ENCODE measurements around the gene KCTD11.

Gene KCTD11

DNA sequence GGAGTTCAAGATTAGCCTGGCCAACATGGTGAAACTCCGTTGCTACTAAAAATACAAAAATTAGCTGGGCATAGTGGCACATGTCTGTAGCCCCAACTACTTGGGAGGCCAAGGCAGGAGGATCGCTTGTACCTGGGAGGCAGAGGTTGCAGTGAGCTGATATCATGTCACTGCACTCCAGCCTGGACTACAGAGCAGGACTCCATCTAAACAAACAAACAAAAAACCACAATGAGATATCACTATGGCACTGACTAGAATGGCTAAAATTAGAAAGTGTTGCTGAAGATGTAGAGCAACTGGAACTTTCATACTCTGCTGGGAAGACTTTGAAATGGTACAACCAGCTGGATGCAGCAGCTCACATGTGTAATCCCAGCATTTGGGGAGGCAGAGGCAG, 22.4 kb downstream of the KCTD11 start:
- DNase-seq (ENCODE audit: low read depth, low spot score): no peak

DNA sequence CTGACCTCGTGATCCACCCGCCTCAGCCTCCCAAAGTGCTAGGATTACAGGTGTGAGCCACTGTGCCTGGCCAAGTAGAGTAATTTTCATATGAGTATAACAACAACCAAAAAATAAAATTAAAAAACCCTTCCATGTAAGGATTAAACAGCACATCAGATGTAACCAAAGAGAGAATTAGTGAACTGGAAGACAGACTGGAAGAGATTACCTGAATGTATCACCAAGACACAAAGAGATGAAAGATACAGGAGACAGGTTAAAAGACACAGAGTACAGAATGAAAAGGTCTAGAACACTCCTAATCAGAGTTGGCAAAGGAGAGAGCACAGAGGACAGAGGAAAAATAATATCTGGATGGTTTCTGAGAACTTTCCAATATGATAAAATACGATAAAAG, 27.2 kb downstream of the KCTD11 start:
- no peak for DNase-seq (ENCODE audit: low read depth, low spot score)

DNA sequence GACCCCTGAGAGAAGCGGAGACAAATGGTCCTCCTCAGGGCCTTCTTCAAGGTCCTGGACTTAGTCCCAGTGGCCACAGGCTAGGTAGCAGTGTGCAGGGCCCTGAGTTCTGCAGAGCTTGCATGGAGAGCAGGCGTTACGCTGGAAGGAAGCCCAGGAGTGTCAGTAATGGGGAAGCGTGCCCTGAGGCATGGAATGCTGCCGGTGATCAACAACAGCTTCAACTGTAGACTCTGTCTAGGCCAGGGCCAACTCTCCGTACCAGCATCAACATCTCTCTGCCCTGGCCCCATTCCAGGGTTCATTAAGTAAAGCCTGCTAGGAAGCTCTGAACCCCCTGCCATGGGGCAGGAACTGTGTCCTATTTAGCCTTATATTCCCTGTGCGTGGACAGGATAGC, 28.4 kb downstream of the KCTD11 start:
- DNase-seq (ENCODE audit: low read depth, low spot score): no peak

DNA sequence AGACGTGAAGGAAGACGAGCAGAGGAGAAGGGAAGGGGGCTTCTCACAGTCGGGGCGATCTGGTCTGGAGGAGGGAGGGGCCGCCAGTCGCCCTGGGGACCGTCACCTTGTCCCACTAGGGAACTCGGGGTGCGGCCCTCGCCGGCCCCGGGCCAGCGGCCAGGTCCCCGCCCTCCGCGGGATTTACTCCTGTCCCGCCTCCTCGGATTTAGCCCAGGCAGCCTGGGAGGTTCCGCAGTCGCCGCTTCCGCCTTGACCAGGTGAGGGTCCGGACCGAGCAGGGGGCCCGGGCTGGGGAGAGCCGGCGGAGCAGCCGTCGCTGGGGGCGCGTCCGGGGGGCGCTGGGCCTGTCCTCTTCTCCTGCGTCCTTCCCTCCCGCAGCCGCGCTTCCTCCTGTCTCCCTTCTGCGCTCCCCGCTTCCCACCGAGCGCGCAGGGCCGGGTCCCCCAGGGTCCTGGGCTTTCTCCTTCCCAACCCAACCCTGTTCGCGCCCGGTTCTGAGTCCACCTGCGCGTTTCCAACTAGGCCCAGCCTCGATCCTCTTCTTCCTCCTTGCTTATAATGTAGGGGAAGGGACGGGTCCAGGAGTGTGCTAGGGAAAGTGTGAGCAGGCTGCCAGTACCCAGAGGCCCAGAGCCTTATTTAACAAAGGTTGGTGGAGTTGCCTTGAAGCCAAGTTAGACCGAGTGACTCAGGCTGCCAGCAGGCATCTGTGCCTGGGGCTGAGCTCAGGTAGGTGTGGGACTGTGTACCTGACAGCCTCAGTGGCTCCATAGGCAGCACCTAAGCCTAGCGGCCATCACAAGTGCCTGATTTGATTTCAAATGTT, 29.1 kb downstream of the KCTD11 start, which contains the start of gene TNK1:
Gene TNK1, plus strand, starts transcription at position 235 of the 829 bp plus-strand sequence. CDS start 1,838 bp downstream, outside the sequence.
- DNase-seq (ENCODE audit: low read depth, low spot score): no peak

DNA sequence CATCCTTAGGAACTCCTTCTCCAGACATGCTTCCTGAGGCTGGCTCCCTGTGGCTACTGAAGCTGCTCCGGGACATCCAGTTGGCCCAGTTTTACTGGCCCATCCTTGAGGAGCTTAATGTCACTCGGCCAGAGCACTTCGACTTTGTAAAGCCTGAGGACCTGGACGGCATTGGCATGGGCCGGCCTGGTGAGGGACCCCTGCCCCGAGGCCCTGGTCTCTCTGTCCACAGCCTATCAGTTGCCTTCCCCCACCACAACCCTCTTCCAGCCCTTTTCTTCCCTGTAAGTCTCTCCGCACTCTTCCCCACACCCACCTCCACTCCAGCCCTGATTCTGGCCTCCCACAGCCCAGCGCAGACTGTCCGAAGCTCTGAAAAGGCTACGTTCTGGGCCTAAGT, 30.9 kb downstream of the KCTD11 start:
- DNase-seq (ENCODE audit: low read depth, low spot score): no peak

DNA sequence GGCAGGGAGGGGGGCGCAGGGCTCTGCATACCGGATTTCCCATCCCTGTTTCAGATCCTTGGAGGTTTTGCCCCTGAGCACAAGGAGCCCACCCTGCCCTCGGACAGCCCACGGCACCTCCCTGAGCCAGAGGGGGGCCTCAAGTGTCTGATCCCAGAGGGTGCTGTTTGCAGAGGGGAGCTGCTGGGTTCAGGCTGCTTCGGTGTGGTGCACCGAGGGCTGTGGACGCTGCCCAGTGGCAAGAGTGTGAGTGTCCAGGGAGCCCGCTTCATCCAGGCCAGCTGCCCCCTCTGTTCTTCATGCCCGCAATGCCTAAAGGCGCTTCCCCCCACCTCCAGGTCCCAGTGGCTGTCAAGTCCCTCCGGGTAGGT, 31.4 kb downstream of the KCTD11 start:
- no peak for DNase-seq (ENCODE audit: low read depth, low spot score)

DNA sequence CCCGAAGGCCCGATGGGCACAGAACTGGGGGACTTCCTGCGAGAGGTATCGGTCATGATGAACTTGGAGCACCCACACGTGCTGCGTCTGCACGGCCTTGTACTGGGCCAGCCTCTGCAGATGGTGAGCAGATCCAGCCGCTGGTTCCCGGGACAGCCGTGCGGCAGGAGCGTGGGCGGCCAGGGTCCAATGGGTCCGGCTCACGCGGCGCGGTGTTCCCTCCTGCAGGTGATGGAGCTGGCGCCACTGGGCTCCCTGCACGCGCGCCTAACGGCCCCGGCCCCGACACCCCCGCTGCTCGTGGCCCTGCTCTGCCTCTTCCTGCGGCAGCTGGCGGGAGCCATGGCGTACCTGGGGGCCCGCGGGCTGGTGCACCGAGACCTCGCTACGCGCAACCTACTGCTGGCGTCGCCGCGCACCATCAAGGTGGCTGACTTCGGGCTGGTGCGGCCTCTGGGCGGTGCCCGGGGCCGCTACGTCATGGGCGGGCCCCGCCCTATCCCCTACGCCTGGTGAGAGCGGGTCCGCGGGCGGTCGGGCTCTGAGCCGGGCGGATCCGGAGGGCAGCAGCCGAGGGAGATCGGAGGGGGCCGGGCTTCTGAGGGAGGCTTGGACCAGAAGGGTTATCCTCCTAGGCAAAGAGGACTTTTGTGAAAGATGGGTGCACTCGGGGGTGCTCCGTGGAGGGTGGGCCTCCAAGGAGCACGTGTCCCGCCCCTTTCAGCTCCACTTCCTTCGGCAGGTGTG, 32.0 kb downstream of the KCTD11 start:
- no peak for DNase-seq (ENCODE audit: low read depth, low spot score)

DNA sequence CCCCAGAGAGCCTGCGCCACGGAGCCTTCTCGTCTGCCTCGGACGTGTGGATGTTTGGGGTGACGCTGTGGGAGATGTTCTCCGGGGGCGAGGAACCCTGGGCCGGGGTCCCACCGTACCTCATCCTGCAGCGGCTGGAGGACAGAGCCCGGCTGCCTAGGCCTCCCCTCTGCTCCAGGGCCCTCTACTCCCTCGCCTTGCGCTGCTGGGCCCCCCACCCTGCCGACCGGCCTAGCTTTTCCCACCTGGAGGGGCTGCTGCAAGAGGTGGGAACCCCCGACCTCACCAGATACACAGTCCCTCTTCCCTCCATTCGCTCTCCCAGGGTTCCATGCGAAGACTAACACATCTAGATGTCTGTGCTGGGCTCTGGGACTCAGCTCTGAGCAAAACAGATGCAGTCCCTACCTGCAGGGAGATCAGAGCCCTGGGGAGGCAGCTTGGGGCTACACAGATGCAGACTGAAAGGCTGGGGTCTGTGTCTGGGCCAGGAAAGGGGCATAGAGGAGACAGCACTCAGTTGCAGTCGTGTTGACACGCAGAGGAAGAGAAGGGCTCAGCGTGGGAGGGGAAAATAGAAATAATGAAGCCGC, 32.6 kb downstream of the KCTD11 start:
- no peak for DNase-seq (ENCODE audit: low read depth, low spot score)

DNA sequence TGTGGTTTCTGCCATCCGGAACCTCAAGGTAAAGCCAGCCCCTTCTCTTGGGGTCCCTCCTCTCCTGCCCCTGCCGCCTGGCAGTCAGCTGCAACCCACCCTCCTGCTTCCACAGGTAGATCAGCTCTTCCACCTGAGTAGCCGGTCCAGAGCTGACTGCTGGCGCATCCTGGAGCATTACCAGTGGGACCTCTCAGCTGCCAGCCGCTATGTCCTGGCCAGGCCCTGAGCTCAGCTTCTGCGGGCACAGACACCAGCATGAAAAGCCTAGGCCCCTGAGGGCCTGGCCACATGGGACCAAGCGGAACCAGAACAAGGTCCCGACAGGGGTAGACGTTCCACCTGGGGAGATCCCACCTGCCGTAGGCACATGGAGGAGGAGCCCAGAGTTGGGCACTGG, 36.9 kb downstream of the KCTD11 start:
- DNase-seq (ENCODE audit: low read depth, low spot score): no peak

DNA sequence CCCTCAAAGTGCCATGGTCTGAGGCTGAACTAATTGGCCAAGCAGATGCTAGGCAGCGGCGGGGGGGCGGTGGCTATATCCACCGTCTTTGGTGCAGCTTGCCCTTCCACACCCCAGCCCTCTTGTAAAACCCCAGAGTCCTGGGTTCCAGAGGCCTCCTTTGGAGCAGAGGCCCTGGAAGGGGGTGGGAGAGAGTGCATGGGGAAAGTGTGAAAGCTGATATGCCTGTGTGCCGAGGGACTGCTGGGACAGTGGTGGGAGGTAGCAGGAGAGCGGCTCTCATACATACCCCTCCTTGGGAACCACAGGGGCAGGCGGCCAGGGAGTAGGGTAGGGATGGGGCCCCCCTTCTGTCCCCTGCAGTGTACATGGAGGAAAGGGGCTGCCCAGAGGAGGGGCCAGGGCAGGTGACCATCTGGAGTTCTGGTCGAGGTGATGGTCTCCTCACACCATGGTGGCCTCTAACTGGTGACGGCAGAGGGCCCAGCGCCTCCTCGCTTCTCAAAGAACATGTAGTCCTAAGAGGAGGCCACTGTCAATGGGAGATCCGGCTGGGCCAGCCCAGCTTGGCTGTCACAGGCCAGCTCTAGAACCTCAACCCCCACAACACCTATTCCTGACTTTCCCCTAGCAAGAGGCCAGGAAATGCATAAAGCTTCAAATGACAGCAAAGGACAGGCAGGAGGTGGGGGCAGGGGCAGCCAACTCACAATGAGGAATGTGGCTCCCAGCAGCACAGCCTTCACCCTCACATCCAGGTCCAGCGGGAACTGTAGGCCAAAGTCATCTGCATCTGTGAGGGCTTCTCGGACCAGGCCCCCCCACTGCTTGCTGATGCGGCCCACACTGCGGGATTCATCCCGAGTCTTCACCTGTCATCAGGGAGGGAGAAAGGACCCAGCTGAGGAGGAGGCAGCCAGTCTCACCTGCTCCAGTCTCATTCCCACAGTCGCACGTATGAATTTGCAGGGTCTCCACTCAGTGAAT, 38.3 kb downstream of the KCTD11 start:
- no peak for DNase-seq (ENCODE audit: low read depth, low spot score)

DNA sequence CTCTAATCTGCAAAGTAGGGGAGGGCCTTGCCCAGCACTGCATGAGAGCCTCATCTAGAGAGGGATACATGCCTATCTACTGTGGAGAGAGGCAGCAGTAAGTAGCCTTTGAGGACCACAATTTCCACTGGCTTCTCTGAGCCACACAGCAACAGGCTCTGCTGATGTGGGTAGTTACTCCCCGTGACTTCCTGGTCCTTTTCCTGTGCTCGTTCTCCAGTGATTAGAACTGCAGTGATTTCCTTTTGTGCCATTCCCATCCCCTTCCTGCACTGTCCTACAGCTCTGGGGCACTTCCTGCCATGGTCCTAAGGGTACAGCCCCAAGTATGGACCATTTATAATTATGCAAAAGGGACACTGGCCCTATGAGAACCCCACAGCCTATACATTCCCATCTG, 39.3 kb downstream of the KCTD11 start:
- DNase-seq (ENCODE audit: low read depth, low spot score): no peak

DNA sequence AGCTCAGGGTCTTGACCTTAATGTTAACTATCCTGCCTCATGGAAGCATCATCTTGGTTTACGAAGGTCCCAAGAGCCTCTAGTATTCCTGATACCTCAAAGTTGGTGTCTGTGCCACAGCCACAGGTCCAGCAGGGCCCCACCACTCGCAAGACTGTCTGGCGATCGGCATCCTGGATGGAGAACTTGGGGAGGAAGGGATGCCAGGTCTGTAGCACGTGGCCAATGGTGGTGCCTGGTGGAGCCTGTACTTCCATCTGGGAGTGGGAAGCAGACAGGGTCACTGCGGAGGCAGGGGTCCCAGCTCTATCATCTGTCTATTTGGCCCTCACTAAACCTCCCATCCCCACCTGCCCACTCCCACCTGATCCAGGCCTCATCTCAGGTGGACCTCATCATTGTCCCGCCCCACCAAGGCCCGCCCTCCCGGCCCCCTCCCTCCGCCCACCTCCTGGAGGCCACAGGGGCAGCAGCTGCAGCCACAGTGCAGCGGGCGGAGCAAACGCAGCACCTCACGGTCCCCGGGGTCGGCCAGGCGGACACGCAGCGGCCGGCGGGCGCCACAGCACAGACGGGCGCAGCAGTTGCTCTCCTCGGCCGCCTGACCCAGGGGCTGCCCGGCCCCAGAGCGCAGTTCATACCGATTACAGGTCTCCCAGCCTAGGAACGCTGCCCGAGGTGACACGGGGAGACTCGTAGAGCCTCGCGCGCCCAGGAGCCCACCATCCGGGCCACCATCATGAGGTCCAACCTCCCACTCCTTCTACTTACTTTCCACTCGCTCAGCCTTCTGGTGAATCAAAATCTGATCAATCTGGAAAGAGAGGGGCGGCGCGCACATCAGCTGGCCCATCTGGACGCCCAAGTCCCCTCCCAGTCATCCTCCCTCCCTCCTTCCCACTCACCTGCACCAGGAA, 41.0 kb downstream of the KCTD11 start:
- DNase-seq (ENCODE audit: low read depth, low spot score): no peak

DNA sequence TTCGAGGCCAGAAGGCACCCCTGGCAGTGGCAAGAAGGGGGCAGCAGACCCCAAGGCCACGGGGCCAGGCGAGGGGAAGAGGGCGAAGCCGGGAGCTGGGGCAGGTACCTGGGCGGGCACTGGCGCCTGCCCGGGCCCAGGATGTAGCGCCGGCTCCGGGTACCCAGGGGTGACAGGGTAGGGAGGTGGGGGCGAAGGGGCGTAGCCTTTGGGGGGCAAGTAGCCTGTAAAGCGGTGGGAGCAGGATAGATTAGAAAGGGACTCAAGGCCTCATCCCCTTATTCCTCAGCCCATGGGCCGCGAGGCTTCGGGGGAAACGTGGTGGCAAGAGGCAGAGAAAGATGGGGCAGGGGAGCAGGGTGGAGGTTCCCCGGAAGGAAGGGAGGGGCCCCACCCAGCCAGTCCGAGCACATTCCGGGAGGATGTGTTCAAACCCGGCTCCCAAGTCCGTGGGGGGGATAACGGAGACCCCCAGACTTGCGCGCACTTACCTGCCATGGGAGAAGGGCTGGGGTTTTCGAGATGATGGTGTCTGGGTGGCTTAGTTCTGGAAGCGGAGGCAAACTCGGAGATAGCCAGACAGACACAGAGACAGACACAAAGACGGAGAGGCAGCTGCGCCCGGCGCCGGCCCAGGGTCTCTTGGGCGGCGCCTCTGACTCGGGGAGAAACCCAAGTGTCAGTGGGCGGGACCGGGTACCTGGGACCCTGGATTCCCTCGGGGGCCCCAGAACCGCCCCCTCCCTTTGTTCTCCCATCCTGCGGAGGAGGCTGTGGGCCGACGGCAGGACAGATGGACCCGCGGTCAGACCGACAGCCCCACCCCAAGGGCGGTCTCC, 41.9 kb downstream of the KCTD11 start:
- no peak for DNase-seq (ENCODE audit: low read depth, low spot score)

DNA sequence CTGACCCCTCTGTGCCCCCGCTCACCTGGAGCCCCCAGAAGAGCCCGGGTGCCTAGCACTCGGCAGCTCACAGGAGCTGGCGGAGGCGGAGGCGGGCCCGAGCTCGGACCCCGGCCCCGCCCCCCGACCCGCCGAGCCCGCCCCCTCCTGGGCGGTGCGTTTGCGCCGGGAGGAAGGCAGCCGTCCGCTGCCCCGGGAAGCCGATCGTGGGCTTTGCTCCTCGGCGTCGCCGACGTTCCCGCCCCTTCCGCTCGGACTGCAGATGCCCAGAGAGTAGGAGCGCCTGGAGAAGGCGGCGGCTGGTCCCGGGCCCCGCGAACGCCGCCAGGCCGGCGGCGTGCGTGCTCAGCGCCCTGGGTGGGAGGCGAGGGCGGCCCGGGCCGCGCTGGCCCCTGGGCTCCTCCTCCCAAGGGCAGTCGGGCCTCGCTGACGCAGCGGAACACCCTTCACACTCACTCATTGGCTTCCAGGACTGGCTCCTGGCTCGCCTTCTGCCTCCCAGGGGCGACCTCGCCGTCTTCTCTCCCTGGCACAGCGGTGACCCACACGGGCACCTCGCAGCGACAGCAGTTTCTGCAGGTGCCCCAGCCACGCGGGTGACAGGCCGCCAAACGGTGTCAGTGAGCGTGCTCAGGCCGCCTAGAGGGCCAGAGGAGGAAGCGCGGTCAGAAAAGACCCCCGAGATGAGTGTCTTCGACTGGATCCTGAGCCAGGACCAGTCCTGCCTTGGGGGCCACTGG, 42.7 kb downstream of the KCTD11 start, which contains the start of gene PLSCR3:
Gene PLSCR3, minus strand, starts transcription at position 74 of the 740 bp plus-strand sequence. CDS start 415 bp downstream, outside the sequence.
- DNase-seq (ENCODE audit: low read depth, low spot score): peak; percentile 53

DNA sequence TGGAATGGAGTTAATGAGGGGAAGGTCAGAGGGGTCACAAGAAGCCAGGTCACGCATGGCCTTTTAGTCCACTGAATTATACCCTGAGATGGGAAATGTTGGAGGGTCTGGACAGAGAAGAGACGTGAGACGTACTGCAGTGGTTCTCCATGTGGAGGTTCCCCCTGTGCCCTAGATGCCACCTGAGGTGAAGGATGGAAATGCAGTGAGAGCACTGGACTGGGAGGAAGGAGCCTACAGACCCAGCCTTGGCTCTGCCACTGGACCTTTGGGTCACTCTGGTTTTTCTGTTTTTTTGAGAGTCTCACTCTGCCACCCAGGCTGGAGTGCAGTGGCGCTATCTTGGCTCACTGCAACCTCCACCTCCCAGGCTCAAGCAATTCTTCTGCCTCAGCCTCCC, 44.2 kb downstream of the KCTD11 start:
- DNase-seq (ENCODE audit: low read depth, low spot score): no peak

DNA sequence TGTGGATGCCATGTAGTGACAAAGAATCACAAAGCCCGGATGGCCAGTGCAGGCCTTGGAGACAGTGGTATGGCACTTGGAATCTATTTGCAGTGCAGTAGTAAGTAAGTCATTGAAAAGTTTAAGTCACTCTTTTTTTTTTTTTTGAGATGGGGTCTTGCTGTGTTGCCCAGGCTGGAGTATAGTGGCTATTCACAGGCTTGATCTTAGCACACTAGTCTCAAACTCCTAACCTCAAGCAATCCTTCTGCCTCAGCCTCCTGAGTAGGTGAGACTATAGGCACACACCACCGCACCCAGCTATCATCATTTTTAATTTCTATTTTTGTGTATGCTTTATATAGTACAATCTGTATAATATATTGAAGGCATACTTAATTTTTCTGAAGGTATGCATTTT, 46.6 kb downstream of the KCTD11 start:
- DNase-seq (ENCODE audit: low read depth, low spot score): no peak

DNA sequence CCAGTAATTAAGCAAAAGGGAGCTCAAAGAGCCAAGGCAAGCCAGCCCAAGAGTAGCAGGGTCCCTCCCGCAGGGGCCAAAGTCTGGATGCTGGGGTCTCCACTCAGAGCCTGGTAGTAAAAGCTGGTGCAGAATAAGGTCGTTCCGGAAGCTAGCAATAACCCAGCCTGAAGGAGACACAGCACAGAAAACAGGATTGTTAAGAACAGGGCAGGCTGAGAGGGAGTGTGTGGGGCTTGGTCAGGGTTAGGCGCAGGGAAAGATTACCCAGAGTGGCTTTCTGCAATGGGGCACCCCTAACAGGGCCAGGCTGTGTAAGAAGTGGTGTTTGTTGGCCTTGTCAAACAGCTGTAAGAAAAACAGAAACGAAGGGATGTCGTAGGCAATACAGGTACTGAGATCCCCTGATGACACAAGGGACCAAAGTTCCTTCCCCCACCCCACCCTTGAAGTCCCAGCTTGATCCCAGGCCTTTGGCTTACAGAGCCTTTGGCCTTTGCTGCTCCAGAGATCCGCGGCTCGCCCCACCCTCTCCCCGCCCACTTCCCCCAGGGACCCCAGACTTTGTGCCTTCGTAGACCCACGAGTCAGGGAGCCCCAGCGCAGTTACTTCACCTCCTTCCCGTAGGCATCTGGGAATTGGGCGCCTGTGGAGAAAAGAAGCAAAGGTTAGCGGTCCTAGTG, 51.2 kb downstream of the KCTD11 start:
- DNase-seq (ENCODE audit: low read depth, low spot score): no peak

DNA sequence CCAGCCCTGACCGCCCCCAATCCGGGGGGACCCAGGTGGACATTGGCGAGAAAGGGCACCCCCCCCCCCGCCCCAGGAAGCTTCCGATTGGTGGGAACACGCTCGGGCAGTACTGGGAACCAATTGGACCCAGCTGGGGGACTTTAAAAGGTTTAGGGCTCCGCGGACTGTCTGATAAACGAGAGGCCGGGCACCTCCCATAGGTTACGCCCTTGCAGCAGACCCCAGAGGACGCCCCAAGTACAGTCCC, 51.7 kb downstream of the KCTD11 start:
- no peak for DNase-seq (ENCODE audit: low read depth, low spot score)

All from brain pericyte (primary cell).